EL (cell line): Measurements from ENCODE around the gene SPO11.

ENCODE experiments used
- DNase-seq: peaks from one replicate; pipeline ENCODE4 v3.0.0-alpha.2; 2016

SPO11 gene

DNA sequence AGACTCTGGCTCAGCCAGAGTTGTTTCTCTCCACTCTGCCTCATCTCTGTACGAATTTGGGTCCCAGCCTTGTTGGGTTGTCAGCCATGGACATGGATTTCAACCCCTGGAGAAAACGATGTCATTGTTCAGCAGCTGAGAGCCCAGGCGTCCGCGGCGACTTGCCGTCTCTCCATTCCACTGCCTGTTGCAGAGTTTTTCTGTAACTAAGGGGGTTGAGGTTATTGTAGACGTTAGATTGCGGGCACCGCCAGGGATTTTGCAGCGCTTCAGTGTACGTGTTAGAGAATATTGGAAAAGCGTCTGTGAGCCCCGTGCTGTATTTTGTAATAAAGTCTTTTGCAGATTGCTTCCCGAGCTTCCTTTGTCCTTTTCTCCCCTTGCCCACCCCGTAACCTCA, 48.5 kb downstream of the SPO11 start:
- no peak for DNase-seq

DNA sequence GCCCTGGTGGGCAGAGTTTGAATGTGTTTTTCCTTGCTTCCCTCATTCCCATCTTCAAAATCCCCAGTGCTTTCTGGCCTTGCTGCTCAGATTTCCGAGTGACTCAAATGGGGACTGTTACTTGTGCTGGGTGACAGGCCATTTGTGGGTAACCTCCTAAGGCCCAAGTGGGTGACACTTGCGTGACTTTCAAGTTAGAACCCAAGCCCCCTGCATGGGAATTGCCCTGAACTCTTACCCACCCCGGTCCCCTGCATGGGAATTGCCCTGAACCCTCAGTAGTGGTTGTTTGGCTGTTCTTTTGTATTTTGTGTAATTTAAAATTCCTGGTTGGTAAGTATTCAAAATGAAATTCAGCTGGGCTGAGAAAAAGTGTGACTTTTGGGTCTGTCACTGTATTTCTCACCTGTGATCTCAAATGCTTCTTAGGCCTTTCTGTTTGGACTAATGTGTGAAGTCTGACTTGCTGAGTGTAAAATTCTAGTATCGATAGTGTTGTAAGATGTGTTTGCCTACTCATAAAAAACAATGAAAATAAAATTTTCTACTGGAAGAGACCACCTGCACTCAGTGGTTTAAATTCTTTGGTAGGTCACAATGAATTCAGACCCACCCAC, 49.2 kb downstream of the SPO11 start:
- no peak for DNase-seq

DNA sequence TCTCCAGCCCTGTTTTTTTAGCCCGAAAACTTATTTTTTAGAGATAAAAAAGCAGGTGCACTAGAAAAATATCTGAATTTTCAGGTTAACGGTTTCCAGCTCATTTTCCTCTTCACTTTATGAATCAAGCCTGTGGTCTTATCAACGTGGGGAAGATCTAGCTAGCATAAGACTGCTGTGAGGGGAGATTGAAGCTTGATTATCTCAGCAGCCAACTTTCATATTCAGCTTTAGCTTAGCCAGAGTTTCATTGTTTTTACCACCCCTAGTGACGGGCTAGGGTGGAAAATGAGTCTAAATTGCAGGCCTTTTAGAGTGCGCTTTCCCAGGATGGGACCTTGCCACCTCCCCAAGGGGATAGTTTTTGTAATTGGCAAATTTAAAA, 49.7 kb downstream of the SPO11 start:
- DNase-seq, result no peak

GRCh38 chr20:57380081-57380750, 50.6 kb downstream of the SPO11 start:
- DNase-seq, result no peak

- DNase-seq, result peak; percentile 72
These were observed 52.2 kb downstream of the SPO11 start for GRCh38 chr20:57381596-57382503.

- no peak for DNase-seq
These were observed 52.9 kb downstream of the SPO11 start for GRCh38 chr20:57382516-57382915.

DNA sequence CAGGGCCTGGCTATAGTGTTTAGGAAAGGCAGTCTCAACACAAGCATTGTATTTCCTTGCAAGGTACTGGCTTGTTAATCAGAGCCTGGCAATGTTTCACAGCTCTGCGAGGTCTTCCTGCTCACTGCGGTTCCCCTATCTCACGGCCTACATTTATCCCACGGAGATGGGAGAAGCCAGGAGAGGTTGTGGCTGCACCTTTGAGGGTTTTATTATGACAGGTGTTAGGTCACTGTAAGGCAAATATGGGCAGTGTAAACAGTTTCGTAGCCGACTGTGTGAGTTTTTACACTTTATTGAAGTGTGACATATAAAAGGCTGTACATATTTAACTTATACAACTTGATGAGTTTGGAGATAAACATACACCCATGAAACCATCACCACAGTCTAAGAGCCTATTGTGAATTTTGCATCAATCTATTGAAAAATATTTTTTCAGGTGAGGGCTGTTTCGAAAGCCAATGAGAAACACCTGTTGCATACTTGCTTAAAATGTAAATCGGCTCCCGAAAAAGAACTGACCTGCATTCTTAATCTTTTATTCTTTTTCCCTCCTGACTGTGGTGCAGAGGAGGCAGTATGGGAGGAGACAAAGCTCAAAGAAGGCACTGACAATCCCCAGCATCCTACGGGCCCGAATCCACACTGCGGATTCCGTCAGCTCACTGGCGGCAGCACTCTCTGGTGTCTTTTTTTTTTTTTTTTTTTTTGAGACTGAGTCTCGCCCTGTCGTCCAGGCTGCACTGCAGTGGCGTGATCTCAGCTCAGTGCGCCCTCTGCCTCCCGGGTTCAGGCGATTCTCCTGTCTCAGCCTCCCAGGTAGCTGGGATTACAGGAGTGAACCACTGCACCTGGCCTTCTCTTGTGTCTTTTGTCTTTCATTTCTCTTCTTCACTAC, 54.1 kb downstream of the SPO11 start:
- no peak for DNase-seq

GRCh38 chr20:57384486-57384885, 54.9 kb downstream of the SPO11 start:
- DNase-seq, result no peak

- DNase-seq, result no peak
These were observed 55.6 kb downstream of the SPO11 start for GRCh38 chr20:57384953-57385761.

DNA sequence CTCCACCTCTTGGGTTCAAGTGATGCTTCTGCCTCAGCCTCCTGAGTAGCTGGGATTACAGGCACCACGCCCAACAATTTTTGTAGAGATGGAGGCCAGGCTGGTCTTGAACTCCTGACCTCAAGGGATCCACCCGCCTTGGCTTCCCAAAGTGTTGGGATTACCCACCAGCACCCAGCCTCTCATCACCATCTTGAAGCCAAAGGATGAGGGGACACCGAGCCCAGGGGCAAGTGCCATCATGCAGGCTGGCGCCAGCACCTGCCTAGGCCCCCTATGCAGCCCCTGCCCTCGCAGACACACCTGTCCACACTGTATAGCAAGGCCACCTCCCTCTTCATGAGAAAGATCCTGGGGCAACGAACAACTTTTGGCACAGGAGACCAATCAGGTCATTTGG, 56.3 kb downstream of the SPO11 start:
- DNase-seq, result no peak

GRCh38 chr20:57386762-57387161, 57.2 kb downstream of the SPO11 start:
- DNase-seq, result no peak

DNA sequence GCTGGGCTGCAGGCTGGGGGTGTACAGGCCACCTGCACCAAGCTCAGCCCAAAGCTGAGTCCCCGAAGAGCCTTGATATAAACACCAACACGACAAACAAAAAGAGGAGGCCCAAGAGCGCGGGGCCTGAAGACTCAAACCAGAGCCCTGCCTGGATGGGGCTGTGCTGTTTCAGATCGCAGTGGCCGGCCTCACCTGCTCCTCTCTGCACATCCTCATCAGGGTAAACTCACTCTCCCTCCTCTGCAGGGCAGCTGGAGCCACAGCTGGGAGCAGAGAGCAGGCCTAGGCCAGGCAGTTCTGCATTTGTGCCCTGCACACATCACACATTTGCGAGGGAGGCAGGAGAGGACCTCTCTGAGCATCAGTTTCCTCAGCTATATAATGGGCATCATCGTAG, 57.9 kb downstream of the SPO11 start:
- DNase-seq, result no peak

- DNase-seq, result peak; percentile 13
These were observed 58.4 kb downstream of the SPO11 start for GRCh38 chr20:57387945-57388371.

DNA sequence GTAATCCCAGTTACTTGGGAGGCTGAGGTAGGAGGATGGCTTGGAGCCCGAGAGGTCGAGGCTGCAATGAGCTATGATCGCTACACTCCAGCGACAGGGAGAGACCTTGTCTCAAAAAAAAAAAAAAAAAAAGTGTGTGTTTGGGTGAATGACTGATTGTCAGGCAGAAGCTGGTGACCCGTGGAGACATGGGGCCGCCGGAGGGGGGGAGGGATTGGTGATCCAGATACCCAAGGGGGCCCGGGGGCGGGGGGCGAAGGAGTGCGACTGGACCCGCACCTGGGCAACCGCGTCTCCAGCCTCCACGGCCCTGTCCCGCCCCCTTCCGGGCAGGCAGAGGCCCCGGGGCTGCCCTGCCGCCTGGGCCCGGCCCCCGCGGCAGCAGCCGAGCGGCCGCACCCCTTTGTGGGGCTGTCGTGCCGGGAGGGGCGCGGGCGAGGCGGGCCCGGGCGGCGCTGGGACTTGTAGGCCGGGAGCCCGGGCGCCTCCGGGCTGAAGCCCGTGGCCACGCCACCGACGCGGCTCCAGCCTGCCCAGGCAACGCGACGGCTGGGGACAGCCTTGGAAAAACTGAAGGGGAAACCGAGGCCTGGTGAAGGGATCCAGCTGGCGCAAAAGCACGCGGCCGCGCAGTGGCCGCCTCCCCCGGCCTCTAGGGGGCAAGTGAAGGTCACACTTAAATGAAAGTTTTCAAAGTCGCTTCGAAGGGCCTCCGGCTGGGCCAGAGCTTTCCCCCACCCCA, 59.5 kb downstream of the SPO11 start:
- peak; percentile 40 for DNase-seq

DNA sequence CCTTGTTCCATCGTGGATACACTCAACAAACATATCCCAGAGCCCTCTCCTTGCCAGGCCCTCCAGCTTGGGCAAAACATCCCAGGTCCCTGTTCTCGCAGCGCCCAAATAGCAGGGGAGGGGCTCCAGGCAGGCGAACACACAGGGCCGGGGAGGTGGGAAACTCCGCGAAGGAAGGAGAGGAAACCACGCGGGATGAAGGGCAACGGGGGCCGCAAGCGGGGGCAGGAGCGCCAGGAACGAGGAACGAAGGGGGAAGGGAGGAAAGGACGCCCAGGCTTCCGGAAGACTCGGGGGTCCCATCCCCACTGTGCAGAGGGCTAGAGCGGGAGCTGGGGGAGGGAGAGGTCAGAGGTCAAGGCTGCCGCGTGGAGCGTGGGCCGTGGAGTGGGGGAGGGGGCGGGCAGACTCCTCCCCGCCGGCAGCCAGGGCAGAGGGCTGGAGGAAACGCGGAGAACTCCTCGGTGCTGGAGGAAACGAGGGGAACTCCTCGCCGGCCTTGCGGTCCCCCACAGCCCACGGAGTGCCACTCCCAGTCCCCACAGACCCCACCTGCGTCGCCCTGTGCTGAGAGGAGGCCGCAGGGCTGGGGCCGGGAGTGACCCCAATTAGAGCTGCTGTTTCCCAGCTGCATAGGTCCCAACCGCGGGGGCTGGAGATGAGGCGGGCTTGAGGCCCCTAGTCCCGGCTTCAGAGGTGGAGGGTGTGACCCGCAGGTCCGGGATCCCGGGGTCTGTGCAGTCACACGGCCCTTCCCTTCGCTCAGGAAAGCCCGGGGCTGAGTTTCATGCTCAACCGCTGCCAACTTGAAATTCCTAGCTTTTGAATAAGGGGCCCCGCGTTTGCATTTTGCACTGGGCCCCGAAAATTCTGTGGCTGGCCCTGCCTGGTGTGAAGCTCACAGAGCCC, 60.3 kb downstream of the SPO11 start:
- no peak for DNase-seq

GRCh38 chr20:57390604-57391438, 61.2 kb downstream of the SPO11 start, which contains the start of gene RBM38:
TSS of gene RBM38 (plus strand) at chr20:57391396. CDS start at chr20:57391582, 186 bp downstream.
- peak; percentile 70 for DNase-seq

DNA sequence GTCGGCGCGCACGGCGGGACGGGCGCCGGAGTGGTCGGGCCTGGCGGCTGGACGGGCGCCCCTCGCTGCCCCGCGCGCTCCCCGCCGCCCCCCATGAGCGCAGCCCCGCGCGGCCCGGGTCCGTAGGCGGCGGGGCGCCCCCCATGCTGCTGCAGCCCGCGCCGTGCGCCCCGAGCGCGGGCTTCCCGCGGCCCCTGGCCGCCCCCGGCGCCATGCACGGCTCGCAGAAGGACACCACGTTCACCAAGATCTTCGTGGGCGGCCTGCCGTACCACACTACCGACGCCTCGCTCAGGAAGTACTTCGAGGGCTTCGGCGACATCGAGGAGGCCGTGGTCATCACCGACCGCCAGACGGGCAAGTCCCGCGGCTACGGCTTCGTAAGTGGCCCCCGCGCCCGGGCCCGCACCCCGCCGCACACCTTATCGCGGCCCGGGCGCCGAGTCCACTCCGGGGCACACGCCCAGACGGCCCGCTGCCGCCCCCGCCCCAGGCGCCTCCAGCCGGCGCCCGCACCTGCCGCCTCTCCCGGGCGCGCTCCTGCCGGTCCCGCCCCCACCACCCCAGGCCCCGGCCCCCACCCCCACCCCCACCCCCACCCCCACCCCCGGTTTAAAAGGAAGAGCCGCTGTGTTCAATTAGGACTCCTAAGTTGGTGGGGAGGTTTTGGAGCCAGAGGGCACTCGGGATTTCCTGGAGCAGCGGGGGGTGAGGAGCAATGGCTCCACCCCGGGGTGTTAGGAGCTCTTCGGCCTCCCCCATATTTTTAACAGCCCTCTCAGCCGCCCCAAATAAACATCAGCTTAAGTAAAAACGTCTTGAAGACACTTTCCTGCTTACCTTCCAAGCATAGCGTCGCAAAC, 62.1 kb downstream of the SPO11 start:
- no peak for DNase-seq
